Mesothelial cell of epicardium (in vitro differentiated cells): ENCODE measurements around the gene MS4A10. TPM values are rescaled to one million over a fixed set of nuclear protein-coding genes. Genes with fewer than 3 reads are reported as not detected.

Experiments used
- DNase-seq, 2 experiments: peaks; one replicate each; pipeline ENCODE4 v3.0.0; 2021; ENCODE audit warnings: low spot score in 2 of 2; ENCODE audit not compliant: unreplicated experiment in 2 of 2
- H3K27ac Mint-ChIP-seq: 2 replicates; pipeline ENCODE4 v1.8.0; 2021; ENCODE audit warnings: mixed read lengths
- H3K27me3 Mint-ChIP-seq: 2 replicates; pipeline ENCODE4 v1.8.0; 2021; ENCODE audit warnings: low read depth, mixed read lengths
- H3K36me3 Mint-ChIP-seq: 2 replicates; pipeline ENCODE4 v1.8.0; 2021; ENCODE audit warnings: mixed read lengths
- H3K4me1 Mint-ChIP-seq: 2 replicates; pipeline ENCODE4 v1.8.0; 2021; ENCODE audit warnings: mixed read lengths
- H3K4me3 Mint-ChIP-seq: 2 replicates; pipeline ENCODE4 v1.8.0; 2021; ENCODE audit warnings: mild to moderate bottlenecking, moderate library complexity, mixed read lengths
- H3K9me3 Mint-ChIP-seq: 2 replicates; pipeline ENCODE4 v1.8.0; 2021; ENCODE audit warnings: mixed read lengths
- CTCF ChIP-seq: fragments of 200-600 bp; sonication (generic); IDR thresholded peaks from one replicate; pipeline ENCODE4 v1.5.0; 2021; ENCODE audit warnings: antibody characterized with exemption; ENCODE audit not compliant: unreplicated experiment
- total RNA-seq: library from RNA; stranded (reverse); gene quantifications from 3 replicates; pipeline ENCODE4 v1.2.1, GENCODE V29; 2021

MS4A10 gene
- total RNA-seq, 1 donor from 2014 or later = not detected

GRCh38 chr11:60844870-60845221, 59.7 kb downstream of the MS4A10 start:
- Mint-ChIP-seq H3K27ac (no peak overlapping the region), H3K27me3 (no peaks in the 10 kb centered on the region), H3K4me3 (peak overlapping the region; percentile 84), H3K36me3 (peaks cover 5% of the 10 kb centered on the region), H3K9me3 (no peaks in the 10 kb centered on the region), H3K4me1 (peaks cover 48% of the 10 kb centered on the region)
- TF ChIP-seq CTCF = no peak
- DNase-seq = no peak

GRCh38 chr11:60845338-60845737, 60.2 kb downstream of the MS4A10 start:
- Mint-ChIP-seq H3K4me1 (peaks cover 46% of the 10 kb centered on the region), H3K27ac (no peak overlapping the region), H3K27me3 (no peaks in the 10 kb centered on the region), H3K4me3 (no peak overlapping the region), H3K9me3 (no peaks in the 10 kb centered on the region), H3K36me3 (peaks cover 5% of the 10 kb centered on the region)
- DNase-seq = no peak
- TF ChIP-seq CTCF = no peak

GRCh38 chr11:60847281-60847680, 62.1 kb downstream of the MS4A10 start:
- no peaks in the 10 kb centered on the region for H3K27me3 Mint-ChIP-seq
- no peak overlapping the region for H3K4me3 Mint-ChIP-seq
- peaks cover 31% of the 10 kb centered on the region for H3K4me1 Mint-ChIP-seq
- no peak for DNase-seq
- no peak for TF ChIP-seq CTCF
- no peaks in the 10 kb centered on the region for H3K9me3 Mint-ChIP-seq
- H3K36me3 Mint-ChIP-seq = peaks cover 13% of the 10 kb centered on the region
- no peak overlapping the region for H3K27ac Mint-ChIP-seq

DNA sequence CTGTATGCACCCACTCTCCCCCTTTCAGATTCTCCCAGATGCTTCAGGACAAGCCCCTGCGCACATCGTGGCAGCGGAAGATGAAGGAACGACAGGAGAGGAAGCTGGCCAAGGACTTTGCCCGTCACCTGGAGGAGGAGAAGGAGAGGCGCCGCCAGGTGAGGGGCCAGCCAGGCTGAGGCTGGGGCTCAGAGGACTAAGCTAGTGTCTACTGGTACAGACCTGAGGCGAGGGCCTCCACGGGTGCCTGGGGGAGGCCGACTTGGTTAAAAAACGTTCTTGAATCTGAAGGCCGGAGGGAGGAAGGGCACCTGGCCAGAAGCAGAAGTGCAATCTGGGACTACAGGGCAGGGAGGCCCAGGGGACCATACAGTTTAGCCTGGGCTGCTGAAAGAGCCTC, 62.8 kb downstream of the MS4A10 start:
- Mint-ChIP-seq H3K36me3 (peaks cover 13% of the 10 kb centered on the region), H3K9me3 (no peaks in the 10 kb centered on the region), H3K27ac (no peak overlapping the region), H3K4me1 (peaks cover 26% of the 10 kb centered on the region), H3K27me3 (no peaks in the 10 kb centered on the region), H3K4me3 (no peak overlapping the region)
- DNase-seq = no peak
- no peak for TF ChIP-seq CTCF

DNA sequence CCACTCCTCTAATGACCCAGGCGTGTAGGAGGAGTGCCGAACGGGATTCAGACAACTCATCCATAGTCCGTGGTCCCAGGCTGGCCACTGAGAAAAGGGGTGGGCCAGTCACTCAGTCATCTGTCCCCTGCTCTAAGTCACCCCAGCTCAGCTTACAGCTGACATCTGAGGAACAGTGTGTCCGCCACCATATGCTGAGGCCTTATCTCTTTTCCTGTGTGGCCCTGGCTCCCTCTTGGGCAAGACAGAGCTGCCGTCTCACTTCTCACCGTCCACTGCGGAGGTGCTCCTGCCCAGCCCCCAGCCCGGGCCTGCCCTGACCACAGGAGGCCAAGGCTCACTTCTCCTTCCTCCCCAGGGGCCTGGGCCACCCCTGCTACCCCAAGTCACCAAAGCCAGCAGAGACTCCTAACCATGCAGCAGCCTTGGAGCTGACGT, 63.6 kb downstream of the MS4A10 start:
- Mint-ChIP-seq H3K36me3 (peaks cover 13% of the 10 kb centered on the region), H3K4me3 (no peak overlapping the region), H3K27me3 (no peaks in the 10 kb centered on the region), H3K27ac (no peak overlapping the region), H3K4me1 (peaks cover 18% of the 10 kb centered on the region), H3K9me3 (no peaks in the 10 kb centered on the region)
- TF ChIP-seq CTCF = no peak
- DNase-seq = no peak
